B cell (primary cell): ENCODE measurements around the gene NFYC. TPM values are rescaled to one million over a fixed set of nuclear protein-coding genes. Genes with fewer than 3 reads are reported as not detected.

Source experiments
- ATAC-seq: fragments of 200-7000 bp; cut with Tn5 transposase; one replicate; pipeline ENCODE4 v1.10.0; 2021; ENCODE audit warnings: low read depth, mild to moderate bottlenecking, moderate number of reproducible peaks, moderate library complexity
- CTCF ChIA-PET: fragments of 350-600 bp; sonication (Branson Sonifier 250); formaldehyde crosslinking; loops from one replicate; lab custom pipeline; 2021; ENCODE audit warnings: antibody characterized with exemption, inconsistent platforms; lab: Charles Lee
- POLR2A ChIA-PET: fragments of 350-600 bp; sonication (Branson Sonifier 250); formaldehyde crosslinking; loops from one replicate; lab custom pipeline; 2021; ENCODE audit warnings: antibody characterized with exemption; lab: Charles Lee
- DNase-seq: peaks from one replicate; pipeline ENCODE4 v3.0.0; 2013
- H2AFZ ChIP-seq: 2 replicates; pipeline ENCODE4 v1.6.1; 2012; ENCODE audit warnings: mild to moderate bottlenecking, low read depth, low read length; ENCODE audit not compliant: insufficient read depth, poor library complexity, severe bottlenecking
- H3K27ac ChIP-seq, 2 donors: 1 replicate in 1 of 2; 2 replicates in 1 of 2; pipeline ENCODE4 v1.5.1; 2012 to 2013; ENCODE audit warnings: low read length in 2 of 2, mild to moderate bottlenecking in 2 of 2, moderate library complexity in 1 of 2
- H3K27me3 ChIP-seq, 4 experiments: fragments of 200-600 bp in 1 of 4; sonication (generic) in 1 of 4; replicated peaks in 1 of 4; 1 replicate in 2 of 4; 2 replicates in 2 of 4; pipeline versions ENCODE4 v1.6.1 to v1.7.0; 2013 to 2016; ENCODE audit warnings: low read length in 3 of 4, mild to moderate bottlenecking in 2 of 4, mixed read lengths in 1 of 4, moderate library complexity in 1 of 4; ENCODE audit not compliant: insufficient read depth in 4 of 4, control insufficient read depth in 3 of 4; ENCODE audit errors: control extremely low read depth in 1 of 4
- H3K36me3 ChIP-seq, 2 experiments: replicated peaks in 1 of 2; 1 replicate in 1 of 2; 2 replicates in 1 of 2; pipeline versions ENCODE4 v1.6.1 to v1.7.1; 2013; ENCODE audit warnings: low read length in 1 of 2; ENCODE audit not compliant: insufficient read depth in 2 of 2, control insufficient read depth in 1 of 2; ENCODE audit errors: control extremely low read depth in 1 of 2, extremely low read depth in 1 of 2
- H3K4me1 ChIP-seq, 2 donors: fragments of 200-600 bp in 1 of 2; sonication (generic) in 1 of 2; 1 replicate in 1 of 2; 2 replicates in 1 of 2; pipeline versions ENCODE4 v1.5.1 to v1.6.1; 2013 to 2017; ENCODE audit warnings: low read length in 2 of 2; ENCODE audit not compliant: control insufficient read depth in 2 of 2, insufficient read depth in 2 of 2
- H3K4me2 ChIP-seq: replicated peaks from 2 replicates; pipeline ENCODE3; 2012; ENCODE audit warnings: mild to moderate bottlenecking, low read depth, low read length; ENCODE audit not compliant: poor library complexity, severe bottlenecking
- H3K4me3 ChIP-seq, 5 experiments: fragments of 200-600 bp in 1 of 5; sonication (generic) in 1 of 5; 1 replicate in 3 of 5; 2 replicates in 2 of 5; pipeline versions ENCODE4 v1.5.1 to v1.7.0; 2011 to 2016; ENCODE audit warnings: low read length in 4 of 5, mild to moderate bottlenecking in 4 of 5, low read depth in 2 of 5, control low read depth in 1 of 5, moderate library complexity in 1 of 5; ENCODE audit not compliant: insufficient read depth in 1 of 5; ENCODE audit errors: control extremely low read depth in 1 of 5, extremely low read depth in 1 of 5
- H3K79me2 ChIP-seq: fragments of 200-600 bp; sonication (generic); one replicate; pipeline ENCODE4 v1.6.0; 2016; ENCODE audit warnings: low read length; ENCODE audit not compliant: control insufficient read depth, insufficient read depth
- H3K9ac ChIP-seq: fragments of 200-600 bp; sonication (generic); 2 replicates; pipeline ENCODE4 v1.6.1; 2017; ENCODE audit warnings: mild to moderate bottlenecking, low read length, moderate library complexity
- H3K9me3 ChIP-seq, 3 donors: one replicate each; pipeline versions ENCODE4 v1.6.1 to v1.7.1; 2013; ENCODE audit warnings: low read length in 2 of 3; ENCODE audit not compliant: control insufficient read depth in 2 of 3, insufficient read depth in 1 of 3; ENCODE audit errors: control extremely low read depth in 1 of 3
- H4K20me1 ChIP-seq: 2 replicates; pipeline ENCODE4 v1.6.0; 2012; ENCODE audit warnings: mild to moderate bottlenecking, low read length; ENCODE audit not compliant: insufficient read depth, control insufficient read depth, poor library complexity, severe bottlenecking
- H3K27ac Mint-ChIP-seq: one replicate; pipeline ENCODE4 v1.8.0; 2021; ENCODE audit warnings: mixed read lengths
- H3K27me3 Mint-ChIP-seq: one replicate; pipeline ENCODE4 v1.8.0; 2021; ENCODE audit warnings: mixed read lengths
- H3K4me1 Mint-ChIP-seq: one replicate; pipeline ENCODE4 v1.8.0; 2021; ENCODE audit warnings: mixed read lengths
- H3K4me3 Mint-ChIP-seq: one replicate; pipeline ENCODE4 v1.8.0; 2021; ENCODE audit warnings: mixed read lengths
- H3K9me3 Mint-ChIP-seq: one replicate; pipeline ENCODE4 v1.8.0; 2022; ENCODE audit warnings: mixed read lengths; ENCODE audit not compliant: insufficient read depth
- EZH2 ChIP-seq: IDR thresholded peaks from 2 replicates; pipeline ENCODE4 v1.6.1; 2012; ENCODE audit warnings: borderline replicate concordance, low read depth, mild to moderate bottlenecking, moderate library complexity, low read length; ENCODE audit not compliant: insufficient read depth, poor library complexity, severe bottlenecking
- WGBS: methylation state at CpG from one replicate; pipeline ENCODE4 v1.1.5; 2013; ENCODE audit warnings: missing lambda C conversion rate; ENCODE audit not compliant: insufficient coverage; 5-methylcytosine and 5-hydroxymethylcytosine counted together
- intact Hi-C: fragments of 100-400 bp; cut with micrococcal nuclease; formaldehyde crosslinking; loops from one replicate; pipeline ENCODE4 v1.10.0; 2022
- polyA plus RNA-seq: library from polyadenylated mRNA; depleted of rRNA; stranded (reverse); fragments of >200 nt; gene quantifications from 2 replicates; pipeline ENCODE4 v1.2.3, GENCODE V29; 2012
- total RNA-seq, 2 donors: library from RNA; stranded (reverse); fragments of 120-200 nt in 1 of 2; gene quantifications; 1 replicate in 1 of 2; 2 replicates in 1 of 2; pipeline versions ENCODE4 v1.2.3 to v1.2.4, GENCODE V29; 2013 to 2022
- TF ChIP-seq, protein P1 (sequence below): fragments of 200-600 bp; IDR thresholded peaks from one replicate; pipeline ENCODE4 v1.8.0; 2022; ENCODE audit warnings: antibody characterized with exemption, mild to moderate bottlenecking

Gene NFYC
- total and polyA plus RNA-seq, 2 donors (not counting 1 experiment from before 2014, with no cell fraction given): 88.7 to 123 TPM

DNA sequence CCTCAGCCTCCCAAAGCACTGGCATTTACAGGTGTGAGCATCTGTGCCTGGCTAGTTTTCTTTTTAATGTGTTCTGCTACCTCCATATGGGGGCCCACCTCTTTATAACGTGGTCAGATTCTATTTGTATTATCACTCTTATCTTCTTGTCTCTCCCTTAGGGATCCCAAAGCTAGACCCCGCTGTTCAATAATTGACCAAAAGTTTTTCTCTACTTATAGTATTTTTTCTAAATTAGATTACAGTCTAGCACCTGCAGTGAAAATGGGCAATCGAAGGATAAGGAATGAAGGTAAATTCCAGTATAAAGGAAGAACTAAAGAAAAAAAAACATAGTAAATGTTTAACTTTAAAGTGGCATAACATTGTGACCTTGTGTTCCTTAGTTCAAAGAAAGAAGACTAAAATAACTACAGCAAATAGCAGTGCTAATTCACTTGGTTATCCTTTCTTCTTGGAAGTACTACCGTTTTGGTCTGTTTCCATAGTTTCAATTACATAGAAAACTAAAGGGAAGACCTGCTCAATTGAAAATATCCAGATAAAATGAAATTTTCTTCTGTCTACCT, 24.1 kb downstream of the NFYC start:
- Histone ChIP-seq H3K4me2 (no peak overlapping the region), H3K4me1 (peaks cover 40 to 47% of the 10 kb centered on the region in 2 donors), H3K79me2 (peaks cover 97% of the 10 kb centered on the region), H3K27me3 (no peaks in the 10 kb centered on the region), H3K4me3 (no peak overlapping the region), H3K27ac (peak overlapping the region in 1 of 2 donors; percentile 7), H3K9me3 (no peaks in the 10 kb centered on the region), H3K36me3 (peaks cover 0 to 8% of the 10 kb centered on the region in 2 experiments), H4K20me1 (no peaks in the 10 kb centered on the region), H2AFZ (no peak overlapping the region), H3K9ac (no peak overlapping the region)
- H3K27me3 Mint-ChIP-seq: no peaks in the 10 kb centered on the region
- H3K27ac Mint-ChIP-seq: peak overlapping the region; percentile 0
- ChIA-PET POLR2A (interaction anchor here (0.7 kb wide), 1 partner anchor 23 kb away, joined by 3 read pairs; no protein-coding TSS in a partner anchor), CTCF (no interaction called here)
- no peaks in the 10 kb centered on the region for H3K9me3 Mint-ChIP-seq
- no peak overlapping the region for H3K4me3 Mint-ChIP-seq
- ATAC-seq (no peak), DNase-seq (no peak)
- no CpG with 5 or more reads among the region's 4 CpGs for WGBS
- intact Hi-C loops: no loop called here
- TF ChIP-seq, protein P1, sequence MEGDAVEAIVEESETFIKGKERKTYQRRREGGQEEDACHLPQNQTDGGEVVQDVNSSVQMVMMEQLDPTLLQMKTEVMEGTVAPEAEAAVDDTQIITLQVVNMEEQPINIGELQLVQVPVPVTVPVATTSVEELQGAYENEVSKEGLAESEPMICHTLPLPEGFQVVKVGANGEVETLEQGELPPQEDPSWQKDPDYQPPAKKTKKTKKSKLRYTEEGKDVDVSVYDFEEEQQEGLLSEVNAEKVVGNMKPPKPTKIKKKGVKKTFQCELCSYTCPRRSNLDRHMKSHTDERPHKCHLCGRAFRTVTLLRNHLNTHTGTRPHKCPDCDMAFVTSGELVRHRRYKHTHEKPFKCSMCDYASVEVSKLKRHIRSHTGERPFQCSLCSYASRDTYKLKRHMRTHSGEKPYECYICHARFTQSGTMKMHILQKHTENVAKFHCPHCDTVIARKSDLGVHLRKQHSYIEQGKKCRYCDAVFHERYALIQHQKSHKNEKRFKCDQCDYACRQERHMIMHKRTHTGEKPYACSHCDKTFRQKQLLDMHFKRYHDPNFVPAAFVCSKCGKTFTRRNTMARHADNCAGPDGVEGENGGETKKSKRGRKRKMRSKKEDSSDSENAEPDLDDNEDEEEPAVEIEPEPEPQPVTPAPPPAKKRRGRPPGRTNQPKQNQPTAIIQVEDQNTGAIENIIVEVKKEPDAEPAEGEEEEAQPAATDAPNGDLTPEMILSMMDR: no peak
- TF ChIP-seq EZH2: no peak
- peaks cover 77% of the 10 kb centered on the region for H3K4me1 Mint-ChIP-seq

DNA sequence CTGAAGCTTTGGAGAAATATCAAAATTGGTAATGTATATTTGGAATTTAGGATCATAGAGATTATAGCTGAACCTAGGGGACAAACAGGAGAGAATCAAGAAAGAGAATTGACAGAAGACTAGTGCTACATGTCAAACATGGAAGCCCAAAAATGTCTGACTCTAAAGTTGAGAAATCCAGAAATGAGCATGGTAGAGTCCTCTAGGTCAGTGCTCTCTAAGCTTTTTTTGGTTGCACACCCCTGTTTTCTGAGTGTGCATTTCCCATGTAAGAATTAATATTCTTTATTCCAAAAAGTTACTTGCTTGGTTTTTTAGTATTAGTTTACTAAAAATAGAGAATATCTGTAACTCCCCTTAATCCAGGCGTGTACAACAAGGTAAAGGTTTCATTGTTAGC, 25.6 kb downstream of the NFYC start:
- H3K4me3 ChIP-seq: no peak overlapping the region
- no peak overlapping the region for H3K4me2 ChIP-seq
- H3K27ac ChIP-seq: peak overlapping the region in 1 of 2 donors; percentile 24
- no peak overlapping the region for H3K9ac ChIP-seq
- intact Hi-C loops: no loop called here
- POLR2A ChIA-PET: interaction anchor here (0.6 to 1.5 kb wide), 2 partner anchors 21 to 26 kb away, joined by 3 to 7 read pairs; partner anchors contain the start of gene NFYC
- H2AFZ ChIP-seq: no peak overlapping the region
- H3K4me1 Mint-ChIP-seq: peaks cover 68% of the 10 kb centered on the region
- H3K9me3 Mint-ChIP-seq: no peaks in the 10 kb centered on the region
- DNase-seq: no peak
- H3K27me3 Mint-ChIP-seq: no peaks in the 10 kb centered on the region
- no peak overlapping the region for H3K4me3 Mint-ChIP-seq
- no peak overlapping the region for H3K27ac Mint-ChIP-seq
- ATAC-seq: no peak
- TF ChIP-seq, protein P1: no peak
- TF ChIP-seq EZH2: no peak
- no CpG with 5 or more reads among the region's 1 CpG for WGBS
- H3K9me3 ChIP-seq: no peaks in the 10 kb centered on the region
- peaks cover 96% of the 10 kb centered on the region for H3K79me2 ChIP-seq
- peaks cover 4% of the 10 kb centered on the region for H4K20me1 ChIP-seq
- peaks cover 0 to 15% of the 10 kb centered on the region in 2 experiments for H3K36me3 ChIP-seq
- H3K4me1 ChIP-seq: peaks cover 32 to 34% of the 10 kb centered on the region in 2 donors
- CTCF ChIA-PET: interaction anchor here (0.9 to 1.5 kb wide), 3 partner anchors 15 to 57 kb away, joined by 3 to 4 read pairs (median 3); no protein-coding TSS in a partner anchor
- H3K27me3 ChIP-seq: no peaks in the 10 kb centered on the region
